ENCODE data around the gene DHX30. TPM values are rescaled to one million over a fixed set of nuclear protein-coding genes. Genes with fewer than 3 reads are reported as not detected.

The DHX30 gene
- total RNA-seq, 1 donor from 2014 or later: 142 TPM

DNA sequence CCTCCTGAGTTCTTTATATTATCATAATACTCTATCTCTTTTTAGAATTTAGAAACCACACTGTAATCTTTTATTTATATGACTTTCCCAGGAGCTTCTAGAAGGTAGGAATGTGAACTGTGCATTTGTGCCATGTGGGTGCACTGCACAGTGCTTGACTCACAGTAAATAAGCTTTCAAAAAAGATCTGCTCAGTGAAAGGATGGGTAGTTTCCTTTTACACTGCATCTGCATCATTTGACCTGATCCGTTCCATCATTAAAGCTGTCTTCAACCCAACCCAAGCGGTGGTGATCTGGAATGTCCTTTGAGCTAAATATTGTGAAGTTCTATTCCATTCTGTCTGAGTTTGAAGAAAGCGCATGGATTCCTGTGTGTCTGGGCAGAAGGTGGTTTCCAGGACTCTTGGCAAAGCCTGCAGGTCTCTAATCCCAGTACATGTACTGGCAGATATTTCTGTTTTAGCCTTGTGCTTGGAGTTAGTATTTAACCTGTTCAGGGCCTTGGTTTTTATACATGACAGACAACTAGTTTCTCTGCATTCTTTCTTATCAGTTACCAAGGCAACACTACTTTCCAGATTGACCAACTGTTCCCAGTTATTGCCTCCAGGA, 96.7 kb downstream of the DHX30 start:
- Mint-ChIP-seq H3K36me3 (ENCODE audit: low read depth) (no peaks in the 10 kb centered on the region), H3K4me1 (peaks cover 37% of the 10 kb centered on the region), H3K27ac (ENCODE audit: unreplicated experiment) (peak overlapping the region; percentile 76), H3K4me3 (no peak overlapping the region), H3K27me3 (ENCODE audit: low read depth) (no peaks in the 10 kb centered on the region), H3K9me3 (no peaks in the 10 kb centered on the region)
- TF ChIP-seq, protein P1, sequence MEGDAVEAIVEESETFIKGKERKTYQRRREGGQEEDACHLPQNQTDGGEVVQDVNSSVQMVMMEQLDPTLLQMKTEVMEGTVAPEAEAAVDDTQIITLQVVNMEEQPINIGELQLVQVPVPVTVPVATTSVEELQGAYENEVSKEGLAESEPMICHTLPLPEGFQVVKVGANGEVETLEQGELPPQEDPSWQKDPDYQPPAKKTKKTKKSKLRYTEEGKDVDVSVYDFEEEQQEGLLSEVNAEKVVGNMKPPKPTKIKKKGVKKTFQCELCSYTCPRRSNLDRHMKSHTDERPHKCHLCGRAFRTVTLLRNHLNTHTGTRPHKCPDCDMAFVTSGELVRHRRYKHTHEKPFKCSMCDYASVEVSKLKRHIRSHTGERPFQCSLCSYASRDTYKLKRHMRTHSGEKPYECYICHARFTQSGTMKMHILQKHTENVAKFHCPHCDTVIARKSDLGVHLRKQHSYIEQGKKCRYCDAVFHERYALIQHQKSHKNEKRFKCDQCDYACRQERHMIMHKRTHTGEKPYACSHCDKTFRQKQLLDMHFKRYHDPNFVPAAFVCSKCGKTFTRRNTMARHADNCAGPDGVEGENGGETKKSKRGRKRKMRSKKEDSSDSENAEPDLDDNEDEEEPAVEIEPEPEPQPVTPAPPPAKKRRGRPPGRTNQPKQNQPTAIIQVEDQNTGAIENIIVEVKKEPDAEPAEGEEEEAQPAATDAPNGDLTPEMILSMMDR (conservative IDR thresholded peaks at IDR 0.05): no peak
- DNase-seq (ENCODE audit: low read depth, low spot score): no peak

Small RNAs within 50 kb of the gene (microRNA-seq; reads per million reads assigned to microRNA genes)
- gene MIR1226: 1,216 reads per million, percentile 83 among the genes with 10 or more reads in this experiment

Other genes starting within 250 kb of the DHX30 start
- 21.9 and 23.3 TPM in 2 replicates for gene CSPG5, start 224.3 kb upstream of the DHX30 start, total RNA-seq
- 281 and 308 TPM in 2 replicates for gene SMARCC1, start 21.2 kb upstream of the DHX30 start, total RNA-seq
- gene MAP4, start 213.3 kb downstream of the DHX30 start, total RNA-seq: 141 and 150 TPM in 2 replicates

Measured in neural crest cell (in vitro differentiated cells).